Activated B cell treated with CpG ODN at 0.5 μM for 24 hours (primary cell): ENCODE data around the gene CSNK2A3. TPM values are rescaled to one million over a fixed set of nuclear protein-coding genes. Genes with fewer than 3 reads are reported as not detected.

Experiments used
- ATAC-seq: fragments of 200-7000 bp; cut with Tn5 transposase; one replicate; pipeline ENCODE4 v1.10.0; 2021; ENCODE audit warnings: low read depth, mild to moderate bottlenecking, moderate library complexity
- CTCF ChIA-PET: fragments of 350-600 bp; sonication (Branson Sonifier 250); formaldehyde crosslinking; loops from one replicate; lab custom pipeline; 2021; ENCODE audit warnings: antibody characterized with exemption; lab: Charles Lee
- POLR2A ChIA-PET: fragments of 350-600 bp; sonication (Branson Sonifier 250); formaldehyde crosslinking; loops from one replicate; lab custom pipeline; 2021; ENCODE audit warnings: antibody characterized with exemption; lab: Charles Lee
- DNase-seq: peaks from one replicate; pipeline ENCODE4 v3.0.0; 2022
- H3K27ac Mint-ChIP-seq: one replicate; pipeline ENCODE4 v1.8.0; 2020; ENCODE audit warnings: mixed read lengths
- H3K27me3 Mint-ChIP-seq: one replicate; pipeline ENCODE4 v1.8.0; 2021; ENCODE audit warnings: mixed read lengths
- H3K36me3 Mint-ChIP-seq: one replicate; pipeline ENCODE4 v1.8.0; 2021; ENCODE audit warnings: low read depth, mixed read lengths
- H3K4me1 Mint-ChIP-seq: one replicate; pipeline ENCODE4 v1.8.0; 2021; ENCODE audit warnings: mixed read lengths
- H3K4me3 Mint-ChIP-seq: one replicate; pipeline ENCODE4 v1.8.0; 2020; ENCODE audit warnings: mild to moderate bottlenecking, mixed read lengths
- H3K9me3 Mint-ChIP-seq: one replicate; pipeline ENCODE4 v1.8.0; 2020; ENCODE audit warnings: mixed read lengths
- CTCF ChIP-seq: fragments of 200-600 bp; IDR thresholded peaks from one replicate; pipeline ENCODE4 v1.8.0; 2022; ENCODE audit warnings: antibody characterized with exemption, mild to moderate bottlenecking
- intact Hi-C: fragments of 100-400 bp; cut with micrococcal nuclease; formaldehyde crosslinking; loops from one replicate; pipeline ENCODE4 v1.15.1; 2024
- total RNA-seq: library from RNA; stranded (reverse); gene quantifications from 2 replicates; pipeline ENCODE4 v1.2.3, GENCODE V29; 2022

CSNK2A3 gene
- total RNA-seq, 1 donor from 2014 or later: 0.24 TPM

GRCh38 chr11:11318961-11319360 is 34.1 kb downstream of the CSNK2A3 start:
- DNase-seq: no peak
- H3K36me3 Mint-ChIP-seq: no peaks in the 10 kb centered on the region

GRCh38 chr11:11318461-11318860 is 34.6 kb downstream of the CSNK2A3 start:
- CTCF ChIA-PET: no interaction called here

More at GRCh38 chr11:11318961-11319360, 34.1 kb downstream of the CSNK2A3 start:
- H3K27me3 Mint-ChIP-seq: peaks cover 2% of the 10 kb centered on the region
- no peak for ATAC-seq
- H3K27ac Mint-ChIP-seq: no peak overlapping the region
- CTCF ChIA-PET: no interaction called here
- TF ChIP-seq CTCF: no peak
- intact Hi-C loops: no loop called here
- no peaks in the 10 kb centered on the region for H3K4me1 Mint-ChIP-seq
- POLR2A ChIA-PET: no interaction called here
- H3K9me3 Mint-ChIP-seq: peaks cover 14% of the 10 kb centered on the region
- H3K4me3 Mint-ChIP-seq: no peak overlapping the region

GRCh38 chr11:11316651-11317230 is 36.3 kb downstream of the CSNK2A3 start:
- ChIA-PET POLR2A (no interaction called here), CTCF (no interaction called here)
- Mint-ChIP-seq H3K27me3 (peaks cover 2% of the 10 kb centered on the region), H3K9me3 (no peaks in the 10 kb centered on the region), H3K36me3 (no peaks in the 10 kb centered on the region), H3K4me1 (no peaks in the 10 kb centered on the region), H3K4me3 (no peak overlapping the region), H3K27ac (no peak overlapping the region)
- no peak for TF ChIP-seq CTCF
- intact Hi-C loops: no loop called here
- DNase-seq: no peak
- no peak for ATAC-seq

More at GRCh38 chr11:11318461-11318860, 34.6 kb downstream of the CSNK2A3 start:
- POLR2A ChIA-PET: no interaction called here
- Mint-ChIP-seq H3K4me3 (no peak overlapping the region), H3K9me3 (peaks cover 10% of the 10 kb centered on the region), H3K36me3 (no peaks in the 10 kb centered on the region), H3K4me1 (no peaks in the 10 kb centered on the region), H3K27ac (no peak overlapping the region), H3K27me3 (peaks cover 2% of the 10 kb centered on the region)
- ATAC-seq (no peak), DNase-seq (no peak)
- no peak for TF ChIP-seq CTCF
- intact Hi-C loops: no loop called here

- TF ChIP-seq CTCF: no peak
- Mint-ChIP-seq H3K27ac (no peak overlapping the region), H3K36me3 (no peaks in the 10 kb centered on the region), H3K4me1 (peaks cover 4% of the 10 kb centered on the region), H3K9me3 (no peaks in the 10 kb centered on the region), H3K27me3 (peaks cover 2% of the 10 kb centered on the region), H3K4me3 (no peak overlapping the region)
- POLR2A ChIA-PET: no interaction called here
- intact Hi-C loops: no loop called here
- ATAC-seq (no peak), DNase-seq (no peak)
- CTCF ChIA-PET: no interaction called here
Observed at GRCh38 chr11:11313902-11314692, 39.0 kb downstream of the CSNK2A3 start.

- DNase-seq (no peak), ATAC-seq (no peak)
- Mint-ChIP-seq H3K27me3 (peaks cover 2% of the 10 kb centered on the region), H3K4me1 (peaks cover 4% of the 10 kb centered on the region), H3K9me3 (no peaks in the 10 kb centered on the region), H3K27ac (no peak overlapping the region), H3K36me3 (no peaks in the 10 kb centered on the region), H3K4me3 (no peak overlapping the region)
- intact Hi-C loops: no loop called here
- ChIA-PET POLR2A (no interaction called here), CTCF (no interaction called here)
- no peak for TF ChIP-seq CTCF
Observed at GRCh38 chr11:11313426-11313825, 39.6 kb downstream of the CSNK2A3 start.
